Endodermal cell (in vitro differentiated cells): Measurements from ENCODE around the gene PRAMEF1. TPM values are rescaled to one million over a fixed set of nuclear protein-coding genes. Genes with fewer than 3 reads are reported as not detected.

Experiments
- total RNA-seq, 2 donors: library from RNA; stranded (reverse); fragmentation: NEBNext Ultra II Directional in 1 of 2; extraction: Animal tissue kit (Norgen Biotek cat#: 25700) in 1 of 2; gene quantifications; 2 replicates in 1 of 2; 3 replicates in 1 of 2; pipeline ENCODE4 v1.2.1, GENCODE V29; 2021

Gene PRAMEF1
- total RNA-seq, 2 donors from 2014 or later, result not detected

Other genes starting within 250 kb of the PRAMEF1 start
- 1 to 10 TPM; 9.2 to 9.8 TPM for gene DHRS3, start 173.2 kb upstream of the PRAMEF1 start, total RNA-seq
- gene AADACL4, start 147.3 kb upstream of the PRAMEF1 start, total RNA-seq, result not detected
- gene AADACL3, start 75.3 kb upstream of the PRAMEF1 start, total RNA-seq, result under 1 TPM in 1 of 2 donors, not detected in 1; 0.24 TPM
- not detected for gene CFAP107, start 45.2 kb upstream of the PRAMEF1 start, total RNA-seq
- not detected for gene PRAMEF12, start 17.7 kb upstream of the PRAMEF1 start, total RNA-seq
- gene PRAMEF11, start 40.0 kb downstream of the PRAMEF1 start, total RNA-seq, result not detected
- not detected for gene HNRNPCL1, start 57.3 kb downstream of the PRAMEF1 start, total RNA-seq
- not detected for gene PRAMEF2, start 65.7 kb downstream of the PRAMEF1 start, total RNA-seq
- gene PRAMEF4, start 94.8 kb downstream of the PRAMEF1 start, total RNA-seq, result not detected
- not detected for gene PRAMEF10, start 106.9 kb downstream of the PRAMEF1 start, total RNA-seq
- not detected for gene PRAMEF7, start 125.2 kb downstream of the PRAMEF1 start, total RNA-seq
- not detected for gene PRAMEF6, start 156.2 kb downstream of the PRAMEF1 start, total RNA-seq